DND-41 (cell line): ENCODE measurements around the gene LRRC72.

ENCODE experiments used
- EZH2 ChIP-seq: IDR thresholded peaks from 3 replicates; pipeline ENCODE4 v1.6.1; 2012; ENCODE audit warnings: borderline replicate concordance, low read depth, mild to moderate bottlenecking, moderate library complexity, low read length, inconsistent platforms; ENCODE audit not compliant: severe bottlenecking
- TF ChIP-seq, protein P1 (sequence below): IDR thresholded peaks from 2 replicates; pipeline ENCODE4 v1.5.1; 2012; ENCODE audit warnings: borderline replicate concordance, low read length, moderate library complexity, mild to moderate bottlenecking; ENCODE audit not compliant: poor library complexity, severe bottlenecking; ENCODE audit errors: extremely low read depth

GRCh38 chr7:16590424-16590823 lies 63.8 kb downstream of the LRRC72 start:
- TF ChIP-seq, protein P1, sequence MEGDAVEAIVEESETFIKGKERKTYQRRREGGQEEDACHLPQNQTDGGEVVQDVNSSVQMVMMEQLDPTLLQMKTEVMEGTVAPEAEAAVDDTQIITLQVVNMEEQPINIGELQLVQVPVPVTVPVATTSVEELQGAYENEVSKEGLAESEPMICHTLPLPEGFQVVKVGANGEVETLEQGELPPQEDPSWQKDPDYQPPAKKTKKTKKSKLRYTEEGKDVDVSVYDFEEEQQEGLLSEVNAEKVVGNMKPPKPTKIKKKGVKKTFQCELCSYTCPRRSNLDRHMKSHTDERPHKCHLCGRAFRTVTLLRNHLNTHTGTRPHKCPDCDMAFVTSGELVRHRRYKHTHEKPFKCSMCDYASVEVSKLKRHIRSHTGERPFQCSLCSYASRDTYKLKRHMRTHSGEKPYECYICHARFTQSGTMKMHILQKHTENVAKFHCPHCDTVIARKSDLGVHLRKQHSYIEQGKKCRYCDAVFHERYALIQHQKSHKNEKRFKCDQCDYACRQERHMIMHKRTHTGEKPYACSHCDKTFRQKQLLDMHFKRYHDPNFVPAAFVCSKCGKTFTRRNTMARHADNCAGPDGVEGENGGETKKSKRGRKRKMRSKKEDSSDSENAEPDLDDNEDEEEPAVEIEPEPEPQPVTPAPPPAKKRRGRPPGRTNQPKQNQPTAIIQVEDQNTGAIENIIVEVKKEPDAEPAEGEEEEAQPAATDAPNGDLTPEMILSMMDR, result no peak
- TF ChIP-seq EZH2, result no peak
